Measurements from ENCODE around the gene FAF2. TPM values are rescaled to one million over a fixed set of nuclear protein-coding genes. Genes with fewer than 3 reads are reported as not detected.

Gene FAF2
- total RNA-seq, 2 donors from 2014 or later: 41.1 to 41.3 TPM

- Mint-ChIP-seq H3K27me3 (no peaks in the 10 kb centered on the region), H3K4me1 (peaks cover 10% of the 10 kb centered on the region), H3K9me3 (no peaks in the 10 kb centered on the region), H3K36me3 (ENCODE audit: low read depth) (no peaks in the 10 kb centered on the region), H3K4me3 (peak overlapping the region; percentile 37), H3K27ac (peak overlapping the region; percentile 68)
- peak; percentile 82 for ATAC-seq (replicated peaks)
Measured at GRCh38 chr5:176553260-176554085, 105.3 kb downstream of the FAF2 start.

GRCh38 chr5:176557846-176558245, 109.7 kb downstream of the FAF2 start:
- H3K4me1 Mint-ChIP-seq: peaks cover 28% of the 10 kb centered on the region
- no peaks in the 10 kb centered on the region for H3K36me3 Mint-ChIP-seq (ENCODE audit: low read depth)
- no peak overlapping the region for H3K27ac Mint-ChIP-seq
- ATAC-seq (replicated peaks): no peak
- H3K4me3 Mint-ChIP-seq: no peak overlapping the region
- H3K9me3 Mint-ChIP-seq: no peaks in the 10 kb centered on the region
- H3K27me3 Mint-ChIP-seq: peaks cover 3% of the 10 kb centered on the region

Other genes starting within 250 kb of the FAF2 start
- gene SIMC1, start 210.0 kb upstream of the FAF2 start, total RNA-seq: 10 to 100 TPM; 17.9 to 28.5 TPM
- gene KIAA1191, start 86.6 kb upstream of the FAF2 start, total RNA-seq: 10 to 100 TPM; 54.2 to 78.0 TPM
- gene ARL10, start 82.9 kb upstream of the FAF2 start, total RNA-seq: 10 to 100 TPM in 1 of 2 donors, 1 to 10 TPM in 1; 8.7 to 17.3 TPM
- gene NOP16, start 59.8 kb upstream of the FAF2 start, total RNA-seq: 10 to 100 TPM; 37.6 to 99.0 TPM
- 100 to 1,000 TPM; 114 to 120 TPM for gene HIGD2A, start 59.6 kb upstream of the FAF2 start, total RNA-seq
- 10 to 100 TPM; 22.9 to 56.9 TPM for gene CLTB, start 31.8 kb upstream of the FAF2 start, total RNA-seq
- 10 to 100 TPM; 85.3 to 88.1 TPM for gene RNF44, start 89.0 kb downstream of the FAF2 start, total RNA-seq
- under 1 TPM; 0.50 to 0.69 TPM for gene CDHR2, start 101.0 kb downstream of the FAF2 start, total RNA-seq
- gene GPRIN1, start 161.8 kb downstream of the FAF2 start, total RNA-seq: 1 to 10 TPM; 4.8 to 8.9 TPM
- not detected for gene SNCB, start 182.1 kb downstream of the FAF2 start, total RNA-seq
- gene EIF4E1B, start 182.3 kb downstream of the FAF2 start, total RNA-seq: not detected
- 10 to 100 TPM; 26.7 to 53.0 TPM for gene TSPAN17, start 199.1 kb downstream of the FAF2 start, total RNA-seq

All from activated T-helper 17 cell treated with anti-CD3 and anti-CD28 coated beads, Interleukin-2, amount 50 U/mL, for 72 hours (primary cell).